CD4-positive, alpha-beta T cell treated with Interferon alpha-2 for 1 hour (primary cell): Measurements from ENCODE around the gene BTBD3.

ENCODE experiments used
- DNase-seq, 2 donors: peaks; one replicate each; pipeline ENCODE4 v3.0.0-alpha.2; 2020 to 2022

The BTBD3 gene

GRCh38 chr20:11918981-11919380 is 1.3 kb downstream of the BTBD3 start:
- no peak for DNase-seq

- DNase-seq: no peak
Observed at GRCh38 chr20:11919581-11919980, 1.9 kb downstream of the BTBD3 start.

DNA sequence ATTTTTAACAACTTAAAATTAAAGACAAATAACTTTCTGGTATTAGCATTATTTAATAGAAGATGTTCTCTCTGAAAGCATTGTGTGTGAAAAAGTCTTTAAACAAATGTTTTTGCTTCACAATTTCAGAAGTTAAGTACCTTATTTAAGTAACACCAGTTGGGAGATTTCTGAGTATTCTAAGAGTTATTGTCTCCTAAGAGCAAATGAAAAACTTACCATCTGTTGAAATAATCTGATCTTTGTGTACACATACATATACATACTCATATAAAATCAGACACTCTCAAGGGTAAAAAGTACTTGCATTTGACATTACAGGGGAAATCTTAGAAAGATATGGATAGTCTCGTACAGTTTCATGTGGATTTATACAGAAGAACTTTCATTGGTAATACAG is 2.4 kb downstream of the BTBD3 start:
- DNase-seq: no peak

- no peak for DNase-seq
Observed at GRCh38 chr20:11921321-11921720, 3.6 kb downstream of the BTBD3 start.

DNA sequence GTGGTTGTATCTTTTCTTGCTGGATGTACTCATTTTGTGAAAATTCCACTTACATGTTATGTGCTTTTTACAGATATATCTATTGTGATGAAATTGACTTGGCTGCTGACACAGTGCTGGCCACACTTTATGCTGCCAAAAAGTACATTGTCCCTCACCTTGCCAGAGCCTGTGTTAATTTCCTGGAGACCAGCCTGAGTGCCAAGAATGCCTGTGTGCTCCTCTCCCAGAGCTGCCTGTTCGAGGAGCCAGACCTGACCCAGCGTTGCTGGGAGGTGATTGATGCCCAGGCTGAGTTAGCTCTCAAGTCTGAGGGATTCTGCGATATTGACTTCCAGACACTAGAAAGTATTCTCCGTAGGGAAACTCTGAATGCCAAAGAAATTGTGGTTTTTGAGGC is 4.9 kb downstream of the BTBD3 start:
- DNase-seq: no peak

DNA sequence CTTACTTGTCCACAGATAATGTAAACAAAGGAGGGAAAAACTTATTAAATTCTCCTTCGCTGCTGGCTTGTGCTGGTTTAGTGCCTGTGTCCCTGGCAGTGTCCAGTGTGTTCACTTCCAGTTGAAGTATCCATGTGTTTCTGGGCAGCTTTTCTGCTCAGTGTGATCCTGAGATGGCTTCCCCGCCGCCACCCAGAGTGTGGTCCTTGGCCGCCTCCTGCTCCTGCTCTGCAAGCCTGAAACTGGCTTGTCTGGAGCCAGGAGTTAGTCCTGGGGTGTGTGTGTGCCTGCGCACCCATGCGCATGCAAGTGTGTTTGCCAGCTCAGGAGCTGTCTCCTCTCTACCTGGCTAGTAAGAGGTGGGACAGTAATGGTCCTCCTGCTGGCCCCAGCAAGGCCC is 7.2 kb downstream of the BTBD3 start:
- DNase-seq: no peak

GRCh38 chr20:11926292-11926998 is 8.8 kb downstream of the BTBD3 start:
- no peak for DNase-seq

DNA sequence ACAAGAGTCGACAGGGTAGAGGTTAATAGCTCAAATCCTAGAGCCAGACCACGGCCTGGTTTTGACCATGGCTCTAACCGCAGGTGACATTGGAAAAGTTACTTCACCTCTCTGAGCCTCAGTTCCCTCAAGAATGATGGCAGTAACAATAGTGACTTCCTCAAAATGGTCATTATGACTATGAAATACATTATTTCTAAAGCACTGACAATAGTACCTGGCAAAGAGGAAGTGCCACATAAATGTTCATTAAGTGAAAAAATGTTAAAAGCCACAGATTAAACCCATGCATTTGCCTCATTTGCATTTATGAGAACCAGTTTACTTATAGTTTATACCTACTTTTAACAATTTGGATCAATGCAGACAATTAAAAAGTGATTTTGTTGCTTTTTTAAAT is 12.3 kb downstream of the BTBD3 start:
- no peak for DNase-seq

- DNase-seq: no peak
Observed at GRCh38 chr20:11935212-11936154, 17.8 kb downstream of the BTBD3 start.

- DNase-seq: no peak
Observed at GRCh38 chr20:11936157-11936556, 18.5 kb downstream of the BTBD3 start.

GRCh38 chr20:11937230-11937629 is 19.5 kb downstream of the BTBD3 start:
- no peak for DNase-seq

- DNase-seq: no peak
Observed at GRCh38 chr20:11941593-11942246, 24.0 kb downstream of the BTBD3 start.

DNA sequence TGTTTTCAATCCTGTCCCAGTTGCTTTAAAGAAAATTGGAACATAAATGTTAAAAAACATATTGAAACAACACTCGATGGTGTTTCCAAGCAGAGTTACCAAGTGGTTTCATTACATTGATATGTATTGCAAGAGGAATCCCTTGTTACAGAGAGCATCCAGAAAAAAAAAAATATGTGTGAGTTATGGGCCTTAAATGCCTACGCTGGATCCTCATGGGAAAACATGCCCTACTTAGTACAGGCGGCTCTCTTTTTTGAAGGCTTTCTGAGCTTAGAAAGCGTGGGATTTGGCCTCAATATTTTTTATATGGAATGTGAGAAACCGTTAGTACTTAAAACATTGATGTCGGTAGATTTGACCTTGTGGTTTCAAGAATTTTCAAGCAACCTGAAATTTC is 26.1 kb downstream of the BTBD3 start:
- no peak for DNase-seq

DNA sequence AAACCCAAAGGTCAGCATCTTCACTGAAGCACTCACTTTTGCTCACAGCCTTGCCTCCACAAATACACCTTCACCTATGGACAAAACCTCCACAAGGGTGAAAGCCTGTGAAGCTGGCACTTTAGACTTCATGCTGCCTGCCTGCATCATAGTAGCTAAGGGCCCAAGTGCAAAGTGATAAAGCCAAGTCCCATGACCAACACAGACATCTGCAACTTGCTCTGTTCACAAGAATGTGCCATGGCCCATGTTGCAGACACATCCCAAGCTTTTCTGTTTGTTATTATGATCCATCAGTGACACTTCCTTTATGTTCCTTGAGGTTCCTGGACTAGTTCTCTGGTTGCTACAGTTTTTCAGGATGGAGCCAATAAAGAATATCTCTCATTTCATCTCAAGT is 31.1 kb downstream of the BTBD3 start:
- no peak for DNase-seq

DNA sequence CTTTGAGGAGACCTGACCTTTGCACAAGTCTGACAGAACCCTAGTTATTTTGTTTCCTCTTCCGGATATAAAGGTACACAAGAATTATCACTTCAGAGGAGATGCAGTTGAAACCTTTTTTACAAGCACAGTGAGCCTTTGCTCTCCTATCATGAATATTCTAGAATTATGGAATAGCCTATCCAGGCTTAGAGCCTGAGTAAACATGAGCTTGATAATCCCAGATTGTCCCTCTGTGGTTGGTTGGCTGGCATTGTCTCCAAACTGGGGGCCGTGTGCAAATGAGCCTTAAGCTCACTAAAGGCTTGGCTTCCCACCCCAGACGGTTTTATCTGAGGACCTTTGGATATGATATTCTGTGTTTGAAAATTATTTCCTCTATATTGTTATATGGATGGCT is 32.0 kb downstream of the BTBD3 start:
- DNase-seq: no peak

GRCh38 chr20:11951696-11952095 is 34.0 kb downstream of the BTBD3 start:
- no peak for DNase-seq

DNA sequence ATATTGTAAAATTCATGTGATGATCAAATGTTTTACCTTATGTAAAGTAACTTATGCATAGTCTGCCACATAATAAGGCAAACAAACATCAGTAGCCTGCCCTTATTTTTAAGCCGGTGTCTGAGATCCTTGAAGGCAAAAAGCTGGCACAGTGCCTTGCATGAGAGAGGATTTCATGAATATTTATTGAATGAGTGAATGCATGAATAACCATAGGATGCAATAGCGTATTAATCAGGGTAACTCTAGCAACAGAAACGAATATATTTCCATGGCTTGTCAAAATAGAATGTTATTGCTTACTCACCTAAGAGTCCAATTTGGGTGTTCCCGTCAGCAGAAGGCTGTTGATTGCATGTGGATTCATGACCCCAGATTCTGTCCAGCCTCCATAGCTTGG is 34.9 kb downstream of the BTBD3 start:
- no peak for DNase-seq

GRCh38 chr20:11957911-11958310 is 40.2 kb downstream of the BTBD3 start:
- no peak for DNase-seq

GRCh38 chr20:11958855-11959254 is 41.2 kb downstream of the BTBD3 start:
- no peak for DNase-seq

DNA sequence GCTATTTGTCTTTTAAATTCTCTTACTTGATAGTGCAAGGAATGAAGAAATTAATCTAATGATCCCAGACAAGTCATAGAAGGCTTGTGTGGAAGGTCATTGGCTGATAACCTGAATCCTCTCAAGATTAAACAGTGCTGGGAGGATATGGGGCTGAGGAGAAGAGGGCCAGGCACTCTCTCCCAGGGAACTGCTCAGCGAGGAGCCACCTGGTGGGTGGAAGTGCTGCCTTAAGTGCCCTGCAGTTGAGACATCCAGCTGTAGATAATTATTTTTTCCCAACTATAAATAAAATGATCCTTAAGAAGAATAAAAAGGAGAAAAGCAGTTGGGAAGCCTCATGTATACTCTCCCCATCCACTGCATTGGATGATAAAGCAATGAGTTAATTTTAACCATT is 47.9 kb downstream of the BTBD3 start:
- DNase-seq: no peak

GRCh38 chr20:11966186-11966585 is 48.5 kb downstream of the BTBD3 start:
- DNase-seq: no peak

DNA sequence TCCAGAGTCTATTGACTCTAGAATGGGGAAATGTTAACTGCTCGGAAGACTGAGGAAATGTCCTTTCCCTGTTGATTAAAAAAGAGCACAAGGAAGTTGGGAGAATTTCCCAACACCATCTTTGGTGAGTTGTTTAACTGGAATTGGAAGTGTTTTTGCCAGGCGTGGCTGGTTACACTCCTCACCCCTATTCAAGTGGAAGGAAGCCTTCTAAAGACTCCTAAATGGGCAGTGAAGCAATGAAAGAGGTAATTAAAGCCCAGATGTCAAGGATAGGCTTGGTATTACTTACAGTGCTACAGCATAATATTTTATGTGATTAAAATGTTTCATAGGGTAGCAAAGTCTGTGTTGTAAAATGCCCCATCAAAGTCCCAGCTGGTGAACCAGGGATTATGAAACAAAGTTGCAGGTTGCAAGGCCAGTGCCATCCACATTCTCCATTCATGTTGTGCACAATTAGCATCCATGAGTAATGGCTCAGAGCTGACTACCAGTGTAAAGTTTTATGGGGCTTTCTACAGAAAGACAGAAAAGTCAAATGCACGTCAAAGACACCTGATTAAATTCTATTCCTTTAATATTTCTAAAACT is 52.6 kb downstream of the BTBD3 start:
- no peak for DNase-seq

GRCh38 chr20:11972478-11972877 is 54.8 kb downstream of the BTBD3 start:
- no peak for DNase-seq
